AG04450 (cell line): ENCODE measurements around the gene MRPL4. TPM values are rescaled to one million over a fixed set of nuclear protein-coding genes. Genes with fewer than 3 reads are reported as not detected.
A peak's percentile ranks its signal among the peaks of the same experiment; 100 is the strongest.

ENCODE experiments used
- CTCF ChIA-PET: fragments of 300-600, 350-600 bp; formaldehyde crosslinking; extraction: SDS; loops from one replicate; lab custom pipeline; 2022; ENCODE audit warnings: antibody characterized with exemption, inconsistent platforms; lab: Charles Lee
- POLR2A ChIA-PET: fragments of 350-600 bp; formaldehyde crosslinking; extraction: SDS; loops from one replicate; lab custom pipeline; 2021; ENCODE audit warnings: antibody characterized with exemption, inconsistent platforms; lab: Yijun Ruan, JAX
- DNase-seq: peaks from one replicate; pipeline ENCODE4 v3.0.0-alpha.2; 2011; ENCODE audit warnings: low read depth, low spot score
- H3K27ac ChIP-seq: one replicate; pipeline ENCODE4 v1.5.1; 2012; ENCODE audit warnings: low read depth, low read length, control low read depth
- H3K27me3 ChIP-seq: one replicate; pipeline ENCODE4 v1.6.0; 2012; ENCODE audit warnings: low read length; ENCODE audit not compliant: control insufficient read depth, insufficient read depth
- H3K4me3 ChIP-seq: 2 replicates; pipeline ENCODE4 v1.5.1; 2011; ENCODE audit warnings: mild to moderate bottlenecking, low read depth, low read length, control low read depth
- H3K9me3 ChIP-seq: 2 replicates; pipeline ENCODE4 v1.5.1; 2012; ENCODE audit warnings: low read length; ENCODE audit not compliant: control insufficient read depth, insufficient read depth
- CTCF ChIP-seq: IDR thresholded peaks from 2 replicates; pipeline ENCODE4 v1.5.1; 2011; ENCODE audit warnings: low read depth, low read length, control low read depth, inconsistent platforms
- polyA plus RNA-seq: library from polyadenylated mRNA; depleted of rRNA; stranded (reverse); fragments of >200 nt; gene quantifications from 2 replicates; pipeline ENCODE4 v1.2.3, GENCODE V29; 2011

Gene MRPL4
- polyA plus RNA-seq, 1 experiment = 28.5 TPM

- Histone ChIP-seq H3K4me3 (peak overlapping the region; percentile 39), H3K27me3 (no peaks in the 10 kb centered on the region), H3K27ac (peak overlapping the region; percentile 97), H3K9me3 (peaks cover 21% of the 10 kb centered on the region)
- CTCF ChIA-PET = interaction anchor here (1.1 to 4.4 kb wide), 2 partner anchors 23 to 107 kb away, joined by 4 to 28 read pairs; no protein-coding TSS in a partner anchor
- TF ChIP-seq CTCF = no peak
- POLR2A ChIA-PET = interaction anchor here (0.5 to 2.4 kb wide), 5 partner anchors 11 to 64 kb away, joined by 3 to 42 read pairs (median 6); no protein-coding TSS in a partner anchor
- no peak for DNase-seq
Observed at GRCh38 chr19:10227026-10227971, 24.7 kb upstream of the MRPL4 start.

GRCh38 chr19:10228393-10228792 is 23.6 kb upstream of the MRPL4 start:
- Histone ChIP-seq H3K27me3 (no peaks in the 10 kb centered on the region), H3K9me3 (peaks cover 21% of the 10 kb centered on the region), H3K27ac (peak overlapping the region; percentile 47), H3K4me3 (0 out of 2 replicates have a peak overlapping the region, but pooled peaks have one; percentile 4)
- POLR2A ChIA-PET = interaction anchor here (0.5 kb wide), 1 partner anchor 401 kb away, joined by 4 read pairs; no protein-coding TSS in a partner anchor
- no peak for DNase-seq
- CTCF ChIA-PET = interaction anchor here (1.0 to 4.4 kb wide), 4 partner anchors 10 to 108 kb away, joined by 3 to 28 read pairs (median 4); no protein-coding TSS in a partner anchor
- no peak for TF ChIP-seq CTCF

- peak; percentile 51 for TF ChIP-seq CTCF
- peak overlapping the region; percentile 41 for H3K4me3 ChIP-seq
- no peak overlapping the region for H3K27ac ChIP-seq
- ChIA-PET POLR2A (interaction anchor here (0.5 kb wide), 1 partner anchor 402 kb away, joined by 4 read pairs; no protein-coding TSS in a partner anchor), CTCF (interaction anchor here (1.0 to 4.4 kb wide), 3 partner anchors 9 to 21 kb away, joined by 3 to 28 read pairs (median 4); no protein-coding TSS in a partner anchor)
- H3K9me3 ChIP-seq = peaks cover 21% of the 10 kb centered on the region
- no peaks in the 10 kb centered on the region for H3K27me3 ChIP-seq
- no peak for DNase-seq
Observed at GRCh38 chr19:10228920-10229319, 23.1 kb upstream of the MRPL4 start.

- 0 out of 2 replicates have a peak, but pooled peaks have one; percentile 28 for TF ChIP-seq CTCF
- Histone ChIP-seq H3K27me3 (no peaks in the 10 kb centered on the region), H3K27ac (peak overlapping the region; percentile 75), H3K9me3 (peaks cover 14% of the 10 kb centered on the region; the same call in 1 of the 2 replicates), H3K4me3 (peak overlapping the region; percentile 89)
- POLR2A ChIA-PET = no interaction called here
- DNase-seq = no peak
- CTCF ChIA-PET = interaction anchor here (0.5 kb wide), 1 partner anchor 35 kb away, joined by 3 read pairs; no protein-coding TSS in a partner anchor
Observed at GRCh38 chr19:10230173-10230860, 21.7 kb upstream of the MRPL4 start.
